ENCODE data around the gene NUDT22.

The NUDT22 gene, protein sequence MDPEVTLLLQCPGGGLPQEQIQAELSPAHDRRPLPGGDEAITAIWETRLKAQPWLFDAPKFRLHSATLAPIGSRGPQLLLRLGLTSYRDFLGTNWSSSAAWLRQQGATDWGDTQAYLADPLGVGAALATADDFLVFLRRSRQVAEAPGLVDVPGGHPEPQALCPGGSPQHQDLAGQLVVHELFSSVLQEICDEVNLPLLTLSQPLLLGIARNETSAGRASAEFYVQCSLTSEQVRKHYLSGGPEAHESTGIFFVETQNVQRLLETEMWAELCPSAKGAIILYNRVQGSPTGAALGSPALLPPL

DNA sequence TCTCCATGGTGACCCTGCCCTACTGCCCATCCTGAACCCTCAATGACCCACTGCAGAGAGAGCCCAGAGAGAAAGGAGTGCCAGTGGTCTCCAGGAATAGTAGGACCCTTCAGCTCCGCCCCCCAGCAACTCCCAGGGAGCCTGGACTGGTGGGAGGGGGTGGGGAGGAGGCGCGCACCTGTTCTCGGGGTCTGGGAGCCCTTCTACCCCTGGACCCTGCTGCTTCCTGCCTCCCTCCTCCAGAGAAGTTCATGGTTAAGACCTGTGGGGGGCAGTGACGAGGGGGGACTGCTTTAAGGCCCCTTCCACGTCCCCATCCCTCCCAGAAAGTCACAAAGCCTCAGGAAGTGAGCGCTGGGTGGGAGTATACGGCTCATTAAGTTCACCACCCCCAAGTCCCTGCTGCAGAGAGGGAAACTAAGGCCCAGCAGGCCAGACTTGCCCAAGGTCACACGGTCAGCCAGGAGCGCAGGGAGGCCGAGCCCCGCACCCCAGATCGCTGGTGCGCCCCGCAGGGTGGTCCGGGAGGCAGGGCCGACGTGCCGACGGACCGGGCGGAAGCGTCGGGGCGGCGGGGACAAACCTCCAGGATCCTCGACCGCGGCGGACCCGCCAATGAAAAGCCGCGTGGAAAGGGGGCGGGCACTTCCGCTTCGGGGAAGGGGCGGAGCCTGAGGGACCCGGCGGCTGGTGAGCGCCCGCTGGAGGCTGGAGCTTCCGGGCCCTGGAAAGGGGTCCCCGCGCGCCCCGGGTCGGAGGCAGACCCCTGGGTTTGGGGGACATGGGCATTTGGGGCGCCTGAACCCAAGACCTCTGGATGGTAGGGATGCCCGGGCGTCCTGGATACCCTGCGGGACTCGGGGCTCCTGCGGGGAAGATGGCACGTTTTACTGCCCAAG lies at the start of gene NUDT22, which contains the start of gene TRPT1:
Gene NUDT22 (plus strand): TSS at position 667 of the 899 bp plus-strand sequence. CDS start 379 bp downstream, outside the sequence.
Gene TRPT1 (minus strand): TSS at position 579 of the 899 bp plus-strand sequence. CDS start 326 bp downstream, at position 253.
- DNase-seq, result peak; percentile 83

DNA sequence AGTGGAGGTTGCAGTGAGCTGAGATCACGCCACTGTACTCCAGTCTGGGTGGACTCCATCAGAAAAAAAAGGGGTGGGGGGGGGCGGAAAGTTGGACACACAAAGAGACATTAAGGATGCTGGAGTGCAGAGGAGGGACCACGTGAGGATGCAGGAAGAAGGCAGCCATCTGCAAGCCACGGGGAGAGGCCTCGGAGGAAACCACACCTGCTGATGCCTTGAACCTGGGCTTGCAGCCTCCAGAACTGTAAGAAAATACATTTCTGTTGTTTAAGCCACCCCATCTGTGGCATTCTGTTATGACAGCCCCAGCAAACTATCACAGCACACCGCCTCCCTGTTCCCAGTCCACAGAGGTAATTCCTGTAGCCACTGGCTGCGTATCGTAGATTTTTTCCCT lies 49.3 kb upstream of the NUDT22 start:
- no peak for DNase-seq

DNA sequence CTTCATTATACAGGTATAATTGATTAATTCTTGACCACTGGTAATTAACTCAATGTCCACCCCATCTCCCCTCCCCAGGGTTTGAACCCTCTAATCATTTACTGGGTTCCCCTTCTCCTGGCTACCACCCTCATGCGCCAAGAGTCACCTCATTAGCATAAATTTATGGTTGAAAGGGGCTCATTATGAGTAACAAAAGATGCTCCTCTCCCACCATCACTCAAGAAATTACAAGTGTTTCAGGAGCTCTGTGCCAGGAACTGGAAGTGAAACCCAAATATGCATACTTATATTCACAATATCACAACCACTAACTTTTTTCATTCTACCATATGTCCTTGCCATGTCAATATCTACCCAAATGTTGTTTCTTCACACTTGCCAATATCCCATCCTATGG lies 47.9 kb upstream of the NUDT22 start:
- DNase-seq, result no peak

DNA sequence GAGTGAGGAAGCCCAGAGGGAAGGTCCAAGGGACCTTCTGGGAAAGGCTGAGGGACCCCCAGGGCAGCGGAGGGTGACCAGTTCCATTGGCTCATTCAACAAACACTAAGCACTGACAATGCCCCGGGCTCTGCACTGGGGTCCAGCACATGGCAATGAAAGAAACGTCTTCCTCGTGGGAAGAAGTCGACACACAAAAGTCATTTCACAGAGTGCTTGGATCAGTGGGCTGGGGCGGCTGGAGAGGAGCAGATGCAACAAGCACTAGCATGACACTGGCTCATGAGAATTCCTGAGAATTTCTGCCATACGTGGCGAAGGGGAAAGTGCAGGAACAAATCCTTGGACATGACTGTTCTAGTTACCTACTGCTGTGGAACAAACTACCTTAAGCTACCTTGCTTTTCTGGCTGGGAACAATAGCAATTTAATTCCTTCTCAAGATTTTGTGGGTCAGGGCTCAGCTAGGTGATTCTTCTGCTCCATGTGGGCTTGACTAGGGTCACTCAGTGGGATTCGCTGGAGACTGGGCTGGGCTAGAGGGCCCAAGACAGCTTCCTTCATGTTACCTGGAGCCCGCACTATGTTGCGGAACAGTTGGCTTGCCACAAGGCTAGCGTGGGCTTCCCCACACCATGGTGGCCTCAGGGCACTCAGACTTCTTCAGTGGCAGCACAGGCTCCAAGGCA lies 47.0 kb upstream of the NUDT22 start:
- DNase-seq, result no peak

DNA sequence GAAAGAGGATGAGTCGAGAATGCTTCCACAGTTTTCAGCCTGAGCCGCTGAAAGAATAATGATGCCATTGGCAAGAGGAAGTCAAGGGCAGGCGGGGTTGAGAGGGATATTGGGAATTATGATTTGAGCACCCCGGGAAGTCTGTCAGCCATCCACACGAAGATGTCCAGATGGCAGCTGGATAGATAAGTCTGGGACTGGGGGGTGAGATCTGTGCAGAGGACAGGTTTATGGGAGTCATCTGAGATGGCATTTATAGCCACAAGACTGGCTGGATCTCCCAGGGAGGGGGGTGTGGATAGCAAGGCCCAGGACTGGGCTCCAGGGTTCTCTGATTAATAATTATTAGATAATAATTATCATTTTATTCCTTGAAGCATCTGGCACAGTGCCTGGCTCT lies 45.2 kb upstream of the NUDT22 start:
- no peak for DNase-seq

DNA sequence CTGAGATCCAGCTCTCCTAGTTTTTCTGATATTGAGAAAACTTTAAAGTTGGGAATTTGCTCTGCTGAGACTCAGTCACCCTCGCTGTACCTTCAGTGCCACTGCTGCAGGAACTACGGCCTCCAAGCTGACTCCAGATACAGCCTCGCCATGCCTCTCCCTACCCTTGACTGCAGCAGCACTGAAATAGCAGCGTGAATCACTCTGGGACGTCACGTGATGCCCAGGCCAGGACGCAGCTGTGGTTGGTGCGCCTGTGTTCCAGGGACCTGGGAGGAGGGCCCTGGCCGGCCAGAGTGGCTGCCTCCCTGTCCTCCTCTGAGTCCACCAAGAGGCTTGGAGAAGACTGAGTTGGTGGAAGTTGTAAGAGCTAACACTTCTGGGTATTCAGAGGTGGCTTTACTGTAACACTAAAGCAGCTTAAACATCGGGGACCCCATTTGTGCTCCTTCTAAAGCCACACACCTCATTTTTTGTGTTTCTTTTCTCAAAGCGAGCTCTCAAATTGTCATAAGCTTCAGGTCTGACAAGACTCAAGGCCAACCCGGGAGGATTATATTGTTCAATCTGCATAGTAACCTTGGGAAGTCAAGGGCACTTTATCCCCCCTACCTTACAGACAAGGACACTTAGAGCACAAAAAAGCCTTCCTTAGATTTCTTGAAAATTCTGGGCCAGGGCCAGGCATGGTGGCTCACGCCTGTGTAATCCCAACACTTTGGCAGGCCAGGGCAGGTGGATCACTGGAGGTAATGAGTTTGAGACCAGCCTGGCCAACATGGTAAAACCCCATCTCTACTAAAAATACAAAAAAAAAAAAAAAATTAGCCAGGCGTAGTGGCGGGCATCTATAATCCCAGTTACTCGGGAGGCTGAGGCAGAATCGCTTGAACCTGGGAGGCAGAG lies 44.3 kb upstream of the NUDT22 start:
- DNase-seq, result peak; percentile 15

DNA sequence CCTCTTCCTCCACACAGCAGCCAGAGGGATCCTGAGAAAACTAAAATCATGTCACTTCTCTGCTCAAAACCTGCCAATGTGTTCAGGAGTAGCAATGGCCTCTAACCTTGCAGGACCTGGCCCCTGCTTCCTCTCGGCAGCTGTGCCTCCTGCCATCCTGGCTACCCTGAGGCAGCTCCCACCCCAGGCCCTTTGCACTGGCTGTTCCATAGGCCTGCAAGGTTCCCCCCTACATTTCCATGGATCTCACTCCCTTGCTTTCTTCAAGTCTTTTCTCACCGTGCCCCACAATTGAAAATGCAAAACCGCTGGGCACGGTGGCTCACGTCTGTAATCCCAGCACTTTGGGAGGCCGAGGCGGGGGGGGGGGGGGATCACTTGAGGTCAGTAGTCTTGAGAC lies 42.2 kb upstream of the NUDT22 start:
- DNase-seq, result no peak

DNA sequence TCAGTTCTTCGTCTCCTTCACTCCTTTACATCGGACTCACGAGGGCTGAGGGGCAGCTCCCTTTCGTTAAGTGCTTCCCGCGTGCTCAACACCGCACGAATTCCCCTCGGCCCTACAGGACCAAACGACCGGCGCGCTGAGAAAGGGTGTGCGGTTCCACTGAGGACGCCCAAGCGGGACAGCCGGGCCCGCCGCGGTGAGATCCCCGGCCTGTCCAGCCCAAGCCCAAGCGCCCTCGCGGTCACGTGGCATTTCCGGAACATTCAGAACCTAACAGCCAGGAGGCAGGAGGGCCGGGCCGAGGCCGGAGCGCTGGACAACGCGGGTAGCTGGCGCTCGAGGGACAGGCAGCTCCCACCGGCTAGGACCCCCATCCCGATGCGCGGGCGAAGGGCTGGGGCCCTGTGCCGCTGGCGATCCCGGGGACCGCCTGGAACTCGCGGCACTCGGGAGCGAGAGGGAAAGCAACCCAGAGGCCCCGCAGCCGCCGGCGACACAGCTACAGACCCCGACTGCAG lies 40.8 kb upstream of the NUDT22 start:
- peak; percentile 82 for DNase-seq

DNA sequence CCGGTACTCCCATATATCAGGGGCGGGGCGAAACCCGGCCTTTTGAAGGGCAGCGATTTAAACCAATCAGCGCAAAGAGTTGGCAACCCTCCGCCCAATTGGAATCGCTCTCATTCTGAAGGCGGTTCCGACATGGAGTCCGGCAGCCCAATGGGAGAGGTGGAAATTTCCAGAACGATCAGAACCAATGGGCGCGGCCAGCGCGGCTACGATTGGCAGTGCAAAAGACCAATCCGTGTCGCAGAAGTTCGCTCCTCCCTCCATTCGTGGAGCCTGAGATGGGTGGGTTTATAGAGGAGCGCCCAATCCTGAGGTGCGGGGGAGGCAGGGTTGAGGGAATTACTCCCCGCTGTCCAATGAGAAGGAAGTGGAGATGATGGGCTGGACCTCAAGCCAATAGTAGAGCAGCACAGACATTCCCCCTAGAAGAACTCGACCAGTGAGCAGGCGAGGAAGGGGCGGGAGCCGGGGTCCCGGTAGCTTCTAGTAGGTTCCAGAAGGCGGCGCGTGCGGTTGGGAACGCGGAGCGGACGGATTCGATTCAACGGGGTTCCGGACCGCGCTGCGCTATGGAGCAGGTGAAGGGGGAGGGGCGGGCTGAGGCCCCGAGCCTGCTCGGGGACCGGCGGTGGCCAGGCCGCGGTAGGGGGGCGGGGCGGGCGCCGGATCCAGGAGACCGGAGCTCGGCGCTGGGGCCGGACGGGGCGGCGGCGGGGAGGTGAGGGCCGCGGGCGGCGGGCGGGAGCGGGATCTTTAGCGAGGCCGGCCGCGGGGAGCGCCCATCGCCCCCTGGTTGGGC lies 40.2 kb upstream of the NUDT22 start, which contains the start of gene STIP1:
Gene STIP1 (plus strand): TSS at position 479 of the 799 bp plus-strand sequence. CDS start 91 bp downstream, at position 570.
- DNase-seq, result peak; percentile 100

DNA sequence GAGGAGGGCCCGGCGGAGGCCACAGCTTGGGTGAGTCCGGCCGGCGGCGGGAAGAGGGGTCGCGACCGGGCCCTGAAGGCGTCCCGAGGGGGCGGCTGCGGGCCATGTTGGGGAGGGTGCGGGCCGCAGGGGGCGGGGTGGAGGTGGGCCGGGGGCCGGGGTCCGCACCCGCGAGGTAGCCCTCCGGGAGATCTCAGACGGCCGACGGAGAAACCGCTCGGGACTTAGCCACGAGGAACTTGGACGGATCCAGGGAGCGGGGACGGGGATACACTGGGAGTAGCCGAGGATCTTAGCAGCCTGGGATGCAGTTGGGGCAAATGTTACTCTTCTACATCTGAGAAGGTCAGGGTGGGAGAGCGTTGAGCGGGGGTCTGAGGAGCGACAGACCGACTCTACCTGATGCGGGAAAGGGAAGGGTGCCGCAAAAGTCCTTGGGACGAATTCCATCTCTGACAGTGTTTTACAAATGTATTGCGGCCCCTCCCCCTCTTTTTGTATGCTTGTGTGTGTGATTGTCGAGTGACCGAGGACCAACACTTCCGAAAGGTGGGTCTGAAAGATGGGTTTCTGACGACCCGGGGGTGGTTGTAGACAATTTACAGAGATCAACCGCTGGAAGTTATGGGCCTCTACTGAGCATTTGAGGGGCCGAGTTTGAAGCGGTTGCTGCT lies 39.4 kb upstream of the NUDT22 start:
- DNase-seq, result no peak

DNA sequence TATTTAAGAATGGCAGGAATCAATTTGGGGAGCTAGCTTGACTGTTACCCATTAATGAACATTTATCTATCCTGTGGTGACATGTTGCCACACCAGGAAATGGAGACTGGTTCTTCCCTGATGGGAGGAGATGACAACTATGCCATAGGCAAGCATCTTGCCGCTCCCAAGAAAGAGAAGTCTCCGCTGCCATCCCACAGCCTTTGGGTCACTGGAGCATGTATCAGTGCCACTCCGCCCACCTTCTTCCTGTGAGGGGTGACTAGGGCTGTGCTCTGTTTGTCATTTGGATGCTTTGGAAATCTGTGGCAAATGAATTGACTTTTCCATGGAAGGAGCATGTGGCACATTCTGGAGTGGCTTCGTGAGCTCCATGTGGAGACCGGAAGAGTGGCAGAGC lies 33.6 kb upstream of the NUDT22 start:
- no peak for DNase-seq

DNA sequence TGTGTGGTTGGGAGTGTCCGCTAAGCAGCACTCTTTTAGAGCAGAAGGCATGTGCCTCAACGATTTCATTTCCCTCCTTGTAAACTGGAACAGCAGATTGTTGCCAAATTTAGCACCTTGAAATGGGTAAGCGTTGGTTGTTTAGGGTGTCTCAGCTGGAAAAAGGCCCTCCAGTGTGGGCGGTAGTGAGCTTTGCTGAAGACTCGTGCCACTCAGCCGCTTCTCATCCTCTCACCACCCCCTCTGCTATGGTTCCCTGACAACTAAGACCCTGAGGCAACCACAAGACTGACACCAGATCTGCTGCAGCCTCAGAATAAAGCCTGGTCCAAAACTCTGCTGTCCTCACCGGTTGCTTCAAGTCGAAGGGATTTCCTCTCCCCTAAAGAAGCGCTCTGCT lies 29.4 kb upstream of the NUDT22 start:
- no peak for DNase-seq

DNA sequence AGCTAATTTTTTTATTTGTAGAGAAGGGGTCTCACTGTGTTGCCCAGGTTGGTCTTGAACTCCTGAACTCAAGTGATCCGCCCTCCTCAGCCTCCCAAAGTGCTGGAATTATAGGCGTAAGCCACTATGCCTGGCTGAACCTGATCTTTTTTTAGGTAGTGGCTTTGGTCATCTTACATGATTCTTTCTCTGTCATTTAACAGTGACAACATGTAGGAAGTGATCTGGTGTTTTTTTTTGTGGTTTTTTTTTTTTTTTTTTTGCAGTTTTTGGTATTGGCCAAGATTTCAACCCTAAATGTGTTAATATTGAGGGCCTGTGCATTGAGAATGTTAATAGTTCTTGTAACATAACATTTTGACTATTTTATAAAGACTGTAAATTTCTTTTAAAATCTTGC lies 27.6 kb upstream of the NUDT22 start:
- DNase-seq, result no peak

DNA sequence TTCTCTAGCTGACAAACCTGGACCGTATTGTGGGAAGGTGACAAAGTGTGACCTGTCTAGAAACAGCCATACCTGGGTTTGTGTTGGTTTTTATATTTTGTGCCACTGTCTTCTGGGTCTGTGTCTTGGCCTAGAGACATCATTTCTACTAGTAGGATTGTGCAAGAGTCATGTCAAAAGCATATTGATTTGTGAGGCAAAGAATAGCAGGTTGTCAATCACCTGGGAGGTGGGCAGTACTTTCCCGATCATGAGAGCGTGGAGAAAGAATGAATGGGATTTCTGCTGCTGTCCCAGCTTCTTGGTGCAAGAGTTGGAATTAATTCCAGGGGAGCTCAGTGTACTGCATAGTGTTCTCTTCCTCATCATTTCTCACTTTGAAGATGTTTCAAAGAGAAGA lies 24.5 kb upstream of the NUDT22 start:
- no peak for DNase-seq

DNA sequence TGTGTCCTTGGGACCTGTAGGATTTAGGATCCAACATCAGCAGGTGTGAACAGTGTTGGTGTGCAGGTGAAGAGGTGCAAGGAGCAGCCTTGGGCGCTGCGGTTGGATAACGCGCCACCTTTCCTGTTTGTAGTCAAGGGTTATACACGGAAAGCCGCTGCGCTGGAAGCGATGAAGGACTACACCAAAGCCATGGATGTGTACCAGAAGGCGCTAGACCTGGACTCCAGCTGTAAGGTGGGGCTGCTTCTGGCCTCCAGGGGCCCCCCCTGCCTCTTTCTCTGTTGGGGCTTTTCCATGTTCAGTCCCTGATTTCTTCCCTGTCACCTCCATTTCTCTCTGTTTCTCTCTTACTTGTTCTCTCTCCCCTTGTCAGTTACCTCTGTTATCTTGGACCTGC lies 23.1 kb upstream of the NUDT22 start:
- DNase-seq, result no peak

DNA sequence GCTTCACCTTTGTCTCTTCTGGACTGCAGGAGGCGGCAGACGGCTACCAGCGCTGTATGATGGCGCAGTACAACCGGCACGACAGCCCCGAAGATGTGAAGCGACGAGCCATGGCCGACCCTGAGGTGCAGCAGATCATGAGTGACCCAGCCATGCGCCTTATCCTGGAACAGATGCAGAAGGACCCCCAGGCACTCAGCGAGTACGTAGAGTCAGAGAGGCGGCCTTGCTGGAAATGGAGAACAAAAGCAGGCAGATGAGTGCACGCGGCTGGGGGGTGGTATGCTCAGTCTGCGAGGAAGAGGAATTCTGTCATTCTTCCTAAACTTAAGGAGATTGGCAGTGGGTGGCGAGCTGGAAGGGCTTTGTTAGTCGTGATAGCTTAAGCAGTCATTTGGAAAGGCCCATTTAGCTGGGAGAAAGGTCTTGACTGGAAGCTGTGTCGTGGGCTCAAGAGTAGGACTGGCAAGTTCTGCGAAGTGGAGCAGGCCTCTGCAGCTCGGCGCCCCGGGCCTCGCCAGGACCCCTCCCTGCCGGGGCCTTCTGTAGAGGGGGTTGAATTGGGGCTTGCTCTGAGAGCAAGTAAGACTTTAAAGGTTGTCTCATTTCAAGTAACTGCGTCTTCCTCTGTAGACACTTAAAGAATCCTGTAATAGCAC lies 22.5 kb upstream of the NUDT22 start:
- no peak for DNase-seq

DNA sequence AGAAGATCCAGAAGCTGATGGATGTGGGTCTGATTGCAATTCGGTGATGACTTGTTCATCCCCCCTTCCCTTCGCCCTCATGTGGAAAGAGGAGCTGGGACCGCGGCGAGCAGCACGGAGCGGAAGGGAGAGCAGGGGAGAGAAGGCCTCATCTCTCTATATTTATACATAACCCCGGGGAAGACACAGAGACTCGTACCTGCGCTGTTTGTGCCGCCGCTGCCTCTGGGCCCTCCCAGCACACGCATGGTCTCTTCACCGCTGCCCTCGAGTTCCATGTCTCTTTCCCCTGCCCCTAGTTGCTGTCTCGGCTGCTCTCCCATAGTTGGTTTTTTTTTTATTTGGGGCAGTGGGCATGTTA lies 22.0 kb upstream of the NUDT22 start:
- no peak for DNase-seq

DNA sequence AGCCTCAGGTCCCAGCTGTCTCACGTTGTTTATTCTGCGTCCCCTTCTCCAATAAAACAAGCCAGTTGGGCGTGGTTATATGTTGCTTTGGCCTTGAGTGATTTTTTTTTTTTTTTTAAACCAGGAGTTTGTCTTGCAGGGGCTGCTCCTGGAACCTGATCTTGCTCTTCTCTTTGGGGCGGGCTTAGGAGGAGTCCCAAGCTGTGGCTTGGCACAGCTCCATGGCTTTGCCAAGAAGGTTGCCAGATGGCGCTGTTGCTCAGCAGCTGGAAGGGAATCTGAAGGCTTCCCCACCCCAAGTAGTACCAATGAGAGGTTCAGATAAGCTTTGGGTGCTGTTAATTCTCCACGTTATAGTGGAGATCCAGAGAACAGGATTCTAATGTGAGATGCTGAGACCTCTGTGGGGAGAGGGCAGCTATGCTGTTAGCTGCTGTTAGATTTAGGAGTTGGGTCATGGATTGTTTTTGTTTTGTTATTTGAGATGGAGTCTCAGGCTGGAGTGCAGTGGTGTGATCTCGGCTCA lies 21.5 kb upstream of the NUDT22 start:
- peak; percentile 89 for DNase-seq

DNA sequence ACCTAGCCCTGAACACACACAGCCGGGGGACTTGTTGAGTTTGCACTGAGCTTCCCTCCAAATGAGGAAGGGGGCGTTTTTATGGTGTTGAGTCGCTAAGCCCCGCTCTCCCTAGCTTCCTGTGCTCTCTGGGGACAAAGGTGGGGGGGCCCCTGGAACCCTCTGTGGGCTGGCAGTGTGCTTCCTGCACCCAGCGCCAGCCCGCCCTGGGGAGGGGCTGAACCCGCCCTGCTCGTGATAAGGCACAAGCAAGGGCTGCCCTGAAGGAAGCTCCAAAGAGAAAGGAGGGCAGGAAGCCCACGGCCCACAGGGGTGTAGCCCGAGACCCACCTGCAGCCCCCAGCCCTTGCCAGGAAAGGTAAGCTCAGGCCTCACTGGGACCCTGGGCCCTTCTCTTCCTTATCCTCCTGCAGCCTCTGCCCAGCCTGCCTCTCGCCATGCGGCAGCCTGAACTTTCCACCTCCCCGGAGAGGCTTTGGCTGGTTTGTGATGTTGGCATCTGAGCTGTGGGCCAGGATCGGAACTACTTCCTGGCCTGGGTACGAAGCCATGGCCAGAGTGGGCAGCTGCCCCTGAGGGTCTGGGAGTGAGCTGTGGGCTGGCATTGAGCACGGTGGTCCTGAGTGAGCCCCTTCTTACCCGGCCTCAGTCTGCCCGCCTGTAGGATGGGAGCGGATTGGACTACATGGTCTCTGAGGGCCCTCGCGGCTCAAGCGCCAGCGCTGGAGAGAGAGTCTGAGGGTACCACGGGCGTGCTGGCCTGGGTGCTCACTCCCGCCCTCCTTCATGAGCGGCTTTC lies 19.4 kb upstream of the NUDT22 start, which contains the start of gene FERMT3:
Gene FERMT3 (plus strand): TSS at position 265 of the 799 bp plus-strand sequence. CDS start 644 bp downstream, outside the sequence.
- no peak for DNase-seq

All from COR-L47 (cell line).